DMS53 treated with DMSO at 0.1 percent for 48 hours (cell line): ENCODE results near the gene UBE2B.
A peak's percentile ranks its signal among the peaks of the same experiment; 100 is the strongest.
"Not testable (repeated sequence)": the region's sequence is repeated elsewhere in the genome, so short reads cannot be mapped to it uniquely, and the experiment has no call there.

ENCODE experiments used
- DNase-seq: peaks from one replicate; lab custom pipeline; 2025; ENCODE audit not compliant: unreplicated experiment; lab: John Stamatoyannopoulos, UW

Gene UBE2B

GRCh38 chr5:134398609-134399155 lies 27.3 kb downstream of the UBE2B start:
- DNase-seq, result no peak

GRCh38 chr5:134403951-134404350 lies 32.6 kb downstream of the UBE2B start:
- no peak for DNase-seq

- no peak for DNase-seq
These were observed 35.0 kb downstream of the UBE2B start for GRCh38 chr5:134406390-134406789.

- no peak for DNase-seq
These were observed 38.0 kb downstream of the UBE2B start for GRCh38 chr5:134409321-134409720.

GRCh38 chr5:134410822-134411221 lies 39.5 kb downstream of the UBE2B start:
- DNase-seq, result no peak

GRCh38 chr5:134411228-134411545 lies 39.8 kb downstream of the UBE2B start:
- no peak for DNase-seq

- DNase-seq, result peak; percentile 82
These were observed 40.3 kb downstream of the UBE2B start, which contains the start of gene CDKN2AIPNL for GRCh38 chr5:134411546-134412266. Gene CDKN2AIPNL (minus strand): TSS chr5:134411881. CDS start chr5:134411854, 27 bp downstream.

GRCh38 chr5:134413046-134413445 lies 41.7 kb downstream of the UBE2B start:
- no peak for DNase-seq

- no peak for DNase-seq
These were observed 46.3 kb downstream of the UBE2B start for GRCh38 chr5:134417707-134418106.

- DNase-seq, result no peak
These were observed 47.6 kb downstream of the UBE2B start for GRCh38 chr5:134418958-134419357.

- DNase-seq, result no peak
These were observed 49.0 kb downstream of the UBE2B start for GRCh38 chr5:134420343-134420742.

- not testable (repeated sequence) for DNase-seq
These were observed 49.7 kb downstream of the UBE2B start for GRCh38 chr5:134421038-134421437.

GRCh38 chr5:134422791-134423365 lies 51.5 kb downstream of the UBE2B start:
- no peak for DNase-seq

- no peak for DNase-seq
These were observed 52.0 kb downstream of the UBE2B start for GRCh38 chr5:134423376-134423775.

GRCh38 chr5:134426361-134426760 lies 55.0 kb downstream of the UBE2B start:
- DNase-seq, result no peak

GRCh38 chr5:134427540-134428041 lies 56.2 kb downstream of the UBE2B start:
- no peak for DNase-seq

GRCh38 chr5:134430001-134430569 lies 58.7 kb downstream of the UBE2B start:
- no peak for DNase-seq

GRCh38 chr5:134432174-134432573 lies 60.8 kb downstream of the UBE2B start:
- no peak for DNase-seq

- peak; percentile 80 for DNase-seq
These were observed 61.4 kb downstream of the UBE2B start for GRCh38 chr5:134432677-134433359.

GRCh38 chr5:134435560-134435959 lies 64.2 kb downstream of the UBE2B start:
- DNase-seq, result peak; percentile 18
